SK-N-SH (cell line): ENCODE data around the gene ARL6. TPM values are rescaled to one million over a fixed set of nuclear protein-coding genes. Genes with fewer than 3 reads are reported as not detected.

Experiments
- CTCF ChIA-PET: fragments of 300-600, 350-600 bp; formaldehyde crosslinking; extraction: SDS; loops from one replicate; lab custom pipeline; 2021; lab: Yijun Ruan, JAX
- POLR2A ChIA-PET: fragments of 350-600 bp; sonication (Branson Sonifier 250); formaldehyde crosslinking; extraction: SDS; loops from one replicate; lab custom pipeline; 2020; ENCODE audit warnings: antibody characterized with exemption, inconsistent platforms; lab: Yijun Ruan, JAX
- DNase-seq: peaks from one replicate; pipeline ENCODE4 v3.0.0; 2012
- H2AFZ ChIP-seq: fragments of 200-600 bp; sonication (generic); 2 replicates; pipeline ENCODE4 v1.8.1; 2016; ENCODE audit warnings: antibody characterized with exemption, mild to moderate bottlenecking, low read depth
- H3F3A ChIP-seq: fragments of 200-600 bp; sonication (generic); replicated peaks from 2 replicates; pipeline ENCODE3; 2016; ENCODE audit warnings: antibody characterized with exemption, mild to moderate bottlenecking; ENCODE audit not compliant: insufficient read depth
- H3K27ac ChIP-seq, 2 experiments: fragments of 200-500 bp in 1 of 2; fragments of 200-600 bp in 1 of 2; sonication (Bioruptor generic) in 1 of 2; sonication (generic), shearing (Covaris generic) in 1 of 2; 2 replicates each; pipeline versions ENCODE4 v1.5.1 to v1.6.1; 2014 to 2016; ENCODE audit warnings: low read depth in 2 of 2, inconsistent platforms in 1 of 2, low read length in 1 of 2, mild to moderate bottlenecking in 1 of 2, mixed read lengths in 1 of 2
- H3K27me3 ChIP-seq: fragments of 200-600 bp; sonication (generic), shearing (Covaris generic); 2 replicates; pipeline ENCODE4 v1.6.1; 2016; ENCODE audit warnings: mixed run types; ENCODE audit not compliant: insufficient read depth
- H3K36me3 ChIP-seq, 2 experiments: fragments of 200-500 bp in 1 of 2; fragments of 200-600 bp in 1 of 2; sonication (Bioruptor generic) in 1 of 2; sonication (generic) in 1 of 2; replicated peaks in 1 of 2; 2 replicates each; pipeline versions ENCODE3 to v1.5.1; 2014 to 2016; ENCODE audit warnings: low read length in 1 of 2, mild to moderate bottlenecking in 1 of 2; ENCODE audit not compliant: insufficient read depth in 2 of 2, control insufficient read depth in 1 of 2
- H3K4me1 ChIP-seq, 2 experiments: fragments of 200-500 bp in 1 of 2; fragments of 200-600 bp in 1 of 2; sonication (Bioruptor generic) in 1 of 2; sonication (generic), shearing (Covaris generic) in 1 of 2; 2 replicates each; pipeline versions ENCODE4 v1.5.1 to v1.6.1; 2014 to 2016; ENCODE audit warnings: low read depth in 1 of 2, low read length in 1 of 2, mixed run types in 1 of 2; ENCODE audit not compliant: insufficient read depth in 2 of 2, control insufficient read depth in 1 of 2
- H3K4me2 ChIP-seq: fragments of 200-600 bp; sonication (generic), shearing (Covaris generic); 2 replicates; pipeline ENCODE4 v1.6.1; 2017; ENCODE audit warnings: mixed run types
- H3K4me3 ChIP-seq, 2 experiments: fragments of 200-500 bp in 1 of 2; fragments of 200-600 bp in 1 of 2; sonication (Bioruptor generic) in 1 of 2; sonication (generic), shearing (Covaris generic) in 1 of 2; 2 replicates each; pipeline versions ENCODE4 v1.5.1 to v1.8.1; 2014 to 2016; ENCODE audit warnings: low read depth in 2 of 2, inconsistent platforms in 1 of 2, low read length in 1 of 2, mild to moderate bottlenecking in 1 of 2, mixed read lengths in 1 of 2, moderate library complexity in 1 of 2
- H3K79me2 ChIP-seq: fragments of 200-600 bp; sonication (generic); 2 replicates; pipeline ENCODE4 v1.8.1; 2017; ENCODE audit warnings: mild to moderate bottlenecking; ENCODE audit not compliant: insufficient read depth
- H3K9ac ChIP-seq: fragments of 200-600 bp; sonication (generic); 2 replicates; pipeline ENCODE4 v1.6.1; 2017; ENCODE audit warnings: mixed run types
- H3K9me2 ChIP-seq: fragments of 200-600 bp; sonication (generic); 2 replicates; pipeline ENCODE4 v1.6.1; 2017; ENCODE audit warnings: mixed run types
- H3K9me3 ChIP-seq: fragments of 200-600 bp; sonication (generic); 2 replicates; pipeline ENCODE4 v1.6.1; 2017; ENCODE audit warnings: mixed run types, mild to moderate bottlenecking, moderate library complexity
- H4K20me1 ChIP-seq: fragments of 200-600 bp; sonication (generic); 2 replicates; pipeline ENCODE4 v1.6.1; 2017; ENCODE audit warnings: mild to moderate bottlenecking, mixed run types; ENCODE audit not compliant: insufficient read depth
- CHD2 ChIP-seq: fragments of 150-350 bp; IDR thresholded peaks from 2 replicates; pipeline ENCODE4 v1.6.1; 2018; ENCODE audit warnings: low read length; ENCODE audit not compliant: partially characterized antibody
- EP300 ChIP-seq, 2 experiments: IDR thresholded peaks; 2 replicates each; pipeline versions ENCODE4 v1.4.0 to v1.6.1; 2012; ENCODE audit warnings: borderline replicate concordance in 1 of 2, low read depth in 1 of 2, low read length in 1 of 2
- EZH2phosphoT487 ChIP-seq: fragments of 200-600 bp; sonication (generic); IDR thresholded peaks from 2 replicates; pipeline ENCODE4 v1.6.1; 2017; ENCODE audit warnings: low read depth, mixed run types, mild to moderate bottlenecking, antibody characterized with exemption, moderate library complexity, borderline replicate concordance
- MAX ChIP-seq: IDR thresholded peaks from 2 replicates; pipeline ENCODE4 v1.4.0; 2012; ENCODE audit warnings: low read depth
- NFIC ChIP-seq: IDR thresholded peaks from 2 replicates; pipeline ENCODE4 v1.4.0; 2012; ENCODE audit warnings: borderline replicate concordance
- NRF1 ChIP-seq: IDR thresholded peaks from 2 replicates; pipeline ENCODE4 v1.6.1; 2012; ENCODE audit warnings: low read depth, mild to moderate bottlenecking, low read length
- TAF1 ChIP-seq: IDR thresholded peaks from 2 replicates; pipeline ENCODE4 v1.6.1; 2012; ENCODE audit warnings: low read depth, mild to moderate bottlenecking, low read length, moderate library complexity, borderline replicate concordance
- USF2 ChIP-seq: fragments of 150-350 bp; IDR thresholded peaks from 2 replicates; pipeline ENCODE4 v1.6.1; 2017; ENCODE audit warnings: antibody characterized with exemption, low read length, low read depth, borderline replicate concordance
- YY1 ChIP-seq: IDR thresholded peaks from 2 replicates; pipeline ENCODE4 v1.4.0; 2012; ENCODE audit warnings: low read depth, mild to moderate bottlenecking
- WGBS: methylation state at CpG from one replicate; pipeline ENCODE4 v1.1.6; 2017; ENCODE audit warnings: low lambda C conversion rate; 5-methylcytosine and 5-hydroxymethylcytosine counted together
- polyA plus RNA-seq, 3 experiments: library from polyadenylated mRNA; depleted of rRNA; stranded (reverse); fragments of >200 nt; gene quantifications; 2 replicates each; pipeline ENCODE4 v1.2.3, GENCODE V29; 2012
- TF ChIP-seq, protein P1 (sequence below): IDR thresholded peaks from 2 replicates; pipeline ENCODE4; 2012
- TF ChIP-seq, protein P2 (sequence below): fragments of 200-600 bp; sonication (generic); IDR thresholded peaks from 2 replicates; pipeline ENCODE4 v1.6.1; 2017; ENCODE audit warnings: antibody characterized with exemption, mild to moderate bottlenecking, moderate library complexity
- TF ChIP-seq, protein P3 (sequence below): IDR thresholded peaks from 2 replicates; pipeline ENCODE4 v1.4.0; 2012; ENCODE audit warnings: low read depth, borderline replicate concordance
- TF ChIP-seq, protein P4 (sequence below): IDR thresholded peaks from 2 replicates; pipeline ENCODE4 v1.4.0; 2012; ENCODE audit warnings: low read depth, borderline replicate concordance

ARL6 gene
- polyA plus RNA-seq, 1 of the 3 experiments (the other 2 are of a cell fraction): 2.6 TPM

DNA sequence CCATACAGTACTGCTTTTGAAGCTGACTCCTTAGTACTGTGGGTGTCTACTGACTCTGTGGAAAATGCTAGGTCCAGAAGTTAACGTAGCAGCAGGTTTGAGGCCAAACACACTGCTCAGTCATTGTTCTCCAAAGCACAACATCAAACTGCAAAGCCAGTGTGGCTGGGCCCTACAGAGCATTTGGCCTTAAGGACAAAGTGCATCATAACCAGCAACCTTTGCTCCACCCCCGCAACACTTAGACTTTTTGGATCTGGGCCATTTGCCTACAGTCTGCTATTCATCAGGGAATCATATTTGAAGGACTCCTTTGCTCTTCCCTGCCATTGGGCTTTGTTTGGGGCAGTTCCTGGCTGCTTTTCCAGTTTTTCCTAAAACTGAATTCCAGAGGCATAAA lies 43.1 kb upstream of the ARL6 start (continued):
- TF ChIP-seq, protein P1, sequence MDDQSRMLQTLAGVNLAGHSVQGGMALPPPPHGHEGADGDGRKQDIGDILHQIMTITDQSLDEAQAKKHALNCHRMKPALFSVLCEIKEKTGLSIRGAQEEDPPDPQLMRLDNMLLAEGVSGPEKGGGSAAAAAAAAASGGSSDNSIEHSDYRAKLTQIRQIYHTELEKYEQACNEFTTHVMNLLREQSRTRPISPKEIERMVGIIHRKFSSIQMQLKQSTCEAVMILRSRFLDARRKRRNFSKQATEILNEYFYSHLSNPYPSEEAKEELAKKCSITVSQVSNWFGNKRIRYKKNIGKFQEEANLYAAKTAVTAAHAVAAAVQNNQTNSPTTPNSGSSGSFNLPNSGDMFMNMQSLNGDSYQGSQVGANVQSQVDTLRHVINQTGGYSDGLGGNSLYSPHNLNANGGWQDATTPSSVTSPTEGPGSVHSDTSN: no peak
- no peak for TF ChIP-seq USF2
- no peak for TF ChIP-seq YY1
- no peak for TF ChIP-seq NFIC
- TF ChIP-seq, protein P2, sequence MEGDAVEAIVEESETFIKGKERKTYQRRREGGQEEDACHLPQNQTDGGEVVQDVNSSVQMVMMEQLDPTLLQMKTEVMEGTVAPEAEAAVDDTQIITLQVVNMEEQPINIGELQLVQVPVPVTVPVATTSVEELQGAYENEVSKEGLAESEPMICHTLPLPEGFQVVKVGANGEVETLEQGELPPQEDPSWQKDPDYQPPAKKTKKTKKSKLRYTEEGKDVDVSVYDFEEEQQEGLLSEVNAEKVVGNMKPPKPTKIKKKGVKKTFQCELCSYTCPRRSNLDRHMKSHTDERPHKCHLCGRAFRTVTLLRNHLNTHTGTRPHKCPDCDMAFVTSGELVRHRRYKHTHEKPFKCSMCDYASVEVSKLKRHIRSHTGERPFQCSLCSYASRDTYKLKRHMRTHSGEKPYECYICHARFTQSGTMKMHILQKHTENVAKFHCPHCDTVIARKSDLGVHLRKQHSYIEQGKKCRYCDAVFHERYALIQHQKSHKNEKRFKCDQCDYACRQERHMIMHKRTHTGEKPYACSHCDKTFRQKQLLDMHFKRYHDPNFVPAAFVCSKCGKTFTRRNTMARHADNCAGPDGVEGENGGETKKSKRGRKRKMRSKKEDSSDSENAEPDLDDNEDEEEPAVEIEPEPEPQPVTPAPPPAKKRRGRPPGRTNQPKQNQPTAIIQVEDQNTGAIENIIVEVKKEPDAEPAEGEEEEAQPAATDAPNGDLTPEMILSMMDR: no peak
- no peak for TF ChIP-seq MAX
- TF ChIP-seq, all 33 proteins: peak for 0

GRCh38 chr3:97736928-97737327 lies 27.6 kb upstream of the ARL6 start:
- WGBS: 1% methylated on average over 3 of the region's 3 CpGs
- Histone ChIP-seq H3K4me1 (peaks cover 0 to 2% of the 10 kb centered on the region in 2 experiments; a peak in 2 of 4 replicates), H3K4me2 (no peak overlapping the region), H3K9me2 (no peaks in the 10 kb centered on the region), H3K4me3 (no peak overlapping the region), H3K36me3 (no peaks in the 10 kb centered on the region), H3K79me2 (no peaks in the 10 kb centered on the region), H2AFZ (no peak overlapping the region), H3F3A (no peaks in the 10 kb centered on the region)
- POLR2A ChIA-PET: no interaction called here
- CTCF ChIA-PET: interaction anchor here (4.1 kb wide), 1 partner anchor 18 kb away, joined by 22 read pairs; no protein-coding TSS in a partner anchor
- TF ChIP-seq EZH2phosphoT487 (no peak), EP300 (IDR thresholded peaks at IDR 0.05; ENCODE audit: borderline replicate concordance in 1 of 2, low read depth in 1 of 2, low read length in 1 of 2) (peak in 1 of 2 experiments; percentile 37; a peak in 1 of 4 replicates)
- TF ChIP-seq, all 33 proteins: peak for 1
- Histone ChIP-seq H3K9ac (no peak overlapping the region), H4K20me1 (no peaks in the 10 kb centered on the region), H3K27me3 (no peaks in the 10 kb centered on the region), H3K27ac (peak overlapping the region in 1 of 2 experiments; percentile 80; a peak in 1 of 4 replicates), H3K9me3 (no peaks in the 10 kb centered on the region)
- no peak for DNase-seq

DNA sequence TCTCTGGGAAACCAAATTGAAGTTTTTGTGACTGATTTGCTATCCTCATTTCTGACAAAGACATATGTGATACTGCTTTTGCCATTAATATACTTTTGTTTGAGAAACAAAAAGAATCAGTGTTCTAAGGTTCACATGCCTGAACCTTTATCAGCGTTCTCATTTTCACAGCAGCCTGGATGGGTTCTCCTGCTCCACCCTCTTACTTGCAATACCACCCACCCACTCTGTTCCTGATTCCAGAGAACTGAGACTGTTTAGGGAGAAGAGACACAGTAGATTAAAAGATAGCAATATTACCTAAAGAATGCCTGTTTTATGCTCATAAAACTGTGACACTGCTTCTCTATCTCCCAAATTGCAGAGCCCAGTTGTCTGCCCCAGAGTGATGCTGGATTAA lies 25.8 kb upstream of the ARL6 start:
- Histone ChIP-seq H3K79me2 (no peaks in the 10 kb centered on the region), H3K27ac (no peak overlapping the region; a peak in 1 of 4 replicates), H3K9ac (no peak overlapping the region), H3K9me3 (no peaks in the 10 kb centered on the region), H3K4me2 (no peak overlapping the region), H2AFZ (no peak overlapping the region), H3K9me2 (no peaks in the 10 kb centered on the region), H3F3A (no peaks in the 10 kb centered on the region), H3K4me1 (peaks cover 0 to 2% of the 10 kb centered on the region in 2 experiments; a peak in 2 of 4 replicates), H3K4me3 (no peak overlapping the region), H3K27me3 (no peaks in the 10 kb centered on the region), H4K20me1 (no peaks in the 10 kb centered on the region), H3K36me3 (no peaks in the 10 kb centered on the region)
- TF ChIP-seq TAF1 (no peak), NRF1 (no peak), CHD2 (no peak)
- TF ChIP-seq, protein P3, sequence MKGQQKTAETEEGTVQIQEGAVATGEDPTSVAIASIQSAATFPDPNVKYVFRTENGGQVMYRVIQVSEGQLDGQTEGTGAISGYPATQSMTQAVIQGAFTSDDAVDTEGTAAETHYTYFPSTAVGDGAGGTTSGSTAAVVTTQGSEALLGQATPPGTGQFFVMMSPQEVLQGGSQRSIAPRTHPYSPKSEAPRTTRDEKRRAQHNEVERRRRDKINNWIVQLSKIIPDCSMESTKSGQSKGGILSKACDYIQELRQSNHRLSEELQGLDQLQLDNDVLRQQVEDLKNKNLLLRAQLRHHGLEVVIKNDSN: no peak
- TF ChIP-seq, protein P2: no peak
- TF ChIP-seq, protein P4, sequence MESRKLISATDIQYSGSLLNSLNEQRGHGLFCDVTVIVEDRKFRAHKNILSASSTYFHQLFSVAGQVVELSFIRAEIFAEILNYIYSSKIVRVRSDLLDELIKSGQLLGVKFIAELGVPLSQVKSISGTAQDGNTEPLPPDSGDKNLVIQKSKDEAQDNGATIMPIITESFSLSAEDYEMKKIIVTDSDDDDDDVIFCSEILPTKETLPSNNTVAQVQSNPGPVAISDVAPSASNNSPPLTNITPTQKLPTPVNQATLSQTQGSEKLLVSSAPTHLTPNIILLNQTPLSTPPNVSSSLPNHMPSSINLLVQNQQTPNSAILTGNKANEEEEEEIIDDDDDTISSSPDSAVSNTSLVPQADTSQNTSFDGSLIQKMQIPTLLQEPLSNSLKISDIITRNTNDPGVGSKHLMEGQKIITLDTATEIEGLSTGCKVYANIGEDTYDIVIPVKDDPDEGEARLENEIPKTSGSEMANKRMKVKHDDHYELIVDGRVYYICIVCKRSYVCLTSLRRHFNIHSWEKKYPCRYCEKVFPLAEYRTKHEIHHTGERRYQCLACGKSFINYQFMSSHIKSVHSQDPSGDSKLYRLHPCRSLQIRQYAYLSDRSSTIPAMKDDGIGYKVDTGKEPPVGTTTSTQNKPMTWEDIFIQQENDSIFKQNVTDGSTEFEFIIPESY: no peak
- ChIA-PET POLR2A (no interaction called here), CTCF (interaction anchor here (4.1 kb wide), 1 partner anchor 20 kb away, joined by 22 read pairs; no protein-coding TSS in a partner anchor)
- 43% methylated on average over 1 of the region's 1 CpG for WGBS
- no peak for DNase-seq
